Mammary epithelial cell (primary cell): ENCODE results near the gene NDUFA5.

Experiments used
- EZH2 ChIP-seq: IDR thresholded peaks from 2 replicates; pipeline ENCODE4 v1.6.1; 2012; ENCODE audit warnings: low read length, inconsistent platforms, borderline replicate concordance
- TF ChIP-seq, protein P1 (sequence below), 2 donors: IDR thresholded peaks in 1 of 2; conservative IDR thresholded peaks in 1 of 2; 2 replicates each; pipeline ENCODE4 v1.5.1; 2011 to 2012; ENCODE audit warnings: inconsistent platforms in 2 of 2, low read length in 2 of 2, mild to moderate bottlenecking in 2 of 2, control low read depth in 1 of 2, low read depth in 1 of 2; ENCODE audit not compliant: insufficient read depth in 1 of 2; ENCODE audit errors: extremely low read depth in 1 of 2

DNA sequence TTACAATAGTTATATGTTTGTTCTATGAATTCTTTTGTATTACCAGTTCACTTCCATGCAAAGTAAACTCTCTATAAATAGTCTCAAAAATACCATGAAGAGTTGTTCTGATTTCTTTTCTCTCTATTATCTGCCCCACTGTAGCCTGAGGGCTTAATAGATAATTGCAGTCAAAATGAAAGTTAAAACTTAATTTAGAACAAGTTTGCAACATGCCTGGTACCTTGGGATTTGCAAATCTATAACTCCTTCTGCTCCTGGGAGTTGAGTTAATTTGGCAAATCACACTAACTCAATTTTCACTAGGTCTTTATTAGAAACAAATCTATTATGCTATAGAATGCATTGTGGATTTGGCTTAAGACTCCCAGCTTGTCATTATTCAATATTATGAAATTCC is 21.8 kb upstream of the NDUFA5 start:
- TF ChIP-seq, protein P1, sequence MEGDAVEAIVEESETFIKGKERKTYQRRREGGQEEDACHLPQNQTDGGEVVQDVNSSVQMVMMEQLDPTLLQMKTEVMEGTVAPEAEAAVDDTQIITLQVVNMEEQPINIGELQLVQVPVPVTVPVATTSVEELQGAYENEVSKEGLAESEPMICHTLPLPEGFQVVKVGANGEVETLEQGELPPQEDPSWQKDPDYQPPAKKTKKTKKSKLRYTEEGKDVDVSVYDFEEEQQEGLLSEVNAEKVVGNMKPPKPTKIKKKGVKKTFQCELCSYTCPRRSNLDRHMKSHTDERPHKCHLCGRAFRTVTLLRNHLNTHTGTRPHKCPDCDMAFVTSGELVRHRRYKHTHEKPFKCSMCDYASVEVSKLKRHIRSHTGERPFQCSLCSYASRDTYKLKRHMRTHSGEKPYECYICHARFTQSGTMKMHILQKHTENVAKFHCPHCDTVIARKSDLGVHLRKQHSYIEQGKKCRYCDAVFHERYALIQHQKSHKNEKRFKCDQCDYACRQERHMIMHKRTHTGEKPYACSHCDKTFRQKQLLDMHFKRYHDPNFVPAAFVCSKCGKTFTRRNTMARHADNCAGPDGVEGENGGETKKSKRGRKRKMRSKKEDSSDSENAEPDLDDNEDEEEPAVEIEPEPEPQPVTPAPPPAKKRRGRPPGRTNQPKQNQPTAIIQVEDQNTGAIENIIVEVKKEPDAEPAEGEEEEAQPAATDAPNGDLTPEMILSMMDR (conservative IDR thresholded peaks at IDR 0.05 in 1 of 2, IDR thresholded peaks at IDR 0.05 in 1 of 2; ENCODE audit: extremely low read depth in 1 of 2, insufficient read depth in 1 of 2, low read depth in 1 of 2, low read length in 2 of 2), result no peak
- TF ChIP-seq EZH2, result no peak
